ENCODE data around the gene ACTL6B. TPM values are rescaled to one million over a fixed set of nuclear protein-coding genes. Genes with fewer than 3 reads are reported as not detected.

ACTL6B gene
- total RNA-seq, 2 donors from 2014 or later = not detected

- Histone ChIP-seq H3K4me1 (ENCODE audit: control insufficient read depth in 1 of 2, low read depth in 2 of 2) (peaks cover 23 to 45% of the 10 kb centered on the region in 2 donors), H3K27ac (no peak overlapping the region), H3K4me3 (no peak overlapping the region), H3K9me3 (no peaks in the 10 kb centered on the region), H3K27me3 (replicated peaks; ENCODE audit: insufficient read depth) (no peaks in the 10 kb centered on the region), H3K36me3 (peaks cover 36% of the 10 kb centered on the region)
- no peak for TF ChIP-seq CTCF (IDR thresholded peaks at IDR 0.05)
- ATAC-seq (ENCODE audit: insufficient number of reproducible peaks, low FRiP score, low read depth) (no peak), DNase-seq (ENCODE audit: low spot score) (no peak)
Observed at GRCh38 chr7:100689230-100690135, 33.2 kb upstream of the ACTL6B start.

- H3K4me3 ChIP-seq = no peak overlapping the region
- peaks cover 46% of the 10 kb centered on the region for H3K36me3 ChIP-seq
- no peak for TF ChIP-seq CTCF (IDR thresholded peaks at IDR 0.05)
- ATAC-seq (ENCODE audit: insufficient number of reproducible peaks, low FRiP score, low read depth) = no peak
- DNase-seq (ENCODE audit: low spot score) = no peak
- no peak overlapping the region for H3K27ac ChIP-seq
- no peaks in the 10 kb centered on the region for H3K9me3 ChIP-seq
- H3K27me3 ChIP-seq (replicated peaks; ENCODE audit: insufficient read depth) = no peaks in the 10 kb centered on the region
- peaks cover 23 to 43% of the 10 kb centered on the region in 2 donors for H3K4me1 ChIP-seq (ENCODE audit: control insufficient read depth in 1 of 2, low read depth in 2 of 2)
Observed at GRCh38 chr7:100688326-100688860, 32.1 kb upstream of the ACTL6B start.

- no peak for DNase-seq (ENCODE audit: low spot score)
- Histone ChIP-seq H3K4me1 (ENCODE audit: control insufficient read depth in 1 of 2, low read depth in 2 of 2) (peaks cover 22 to 37% of the 10 kb centered on the region in 2 donors), H3K36me3 (peaks cover 51% of the 10 kb centered on the region), H3K27me3 (replicated peaks; ENCODE audit: insufficient read depth) (no peaks in the 10 kb centered on the region), H3K4me3 (no peak overlapping the region), H3K27ac (no peak overlapping the region), H3K9me3 (no peaks in the 10 kb centered on the region)
- ATAC-seq (ENCODE audit: insufficient number of reproducible peaks, low FRiP score, low read depth) = no peak
- TF ChIP-seq CTCF (IDR thresholded peaks at IDR 0.05) = no peak
Observed at GRCh38 chr7:100687751-100688300, 31.6 kb upstream of the ACTL6B start.

GRCh38 chr7:100687261-100687660, 31.0 kb upstream of the ACTL6B start:
- H3K27ac ChIP-seq = no peak overlapping the region
- no peak overlapping the region for H3K4me3 ChIP-seq
- DNase-seq (ENCODE audit: low spot score) (no peak), ATAC-seq (ENCODE audit: insufficient number of reproducible peaks, low FRiP score, low read depth) (no peak)
- no peaks in the 10 kb centered on the region for H3K27me3 ChIP-seq (replicated peaks; ENCODE audit: insufficient read depth)
- peaks cover 16 to 32% of the 10 kb centered on the region in 2 donors for H3K4me1 ChIP-seq (ENCODE audit: control insufficient read depth in 1 of 2, low read depth in 2 of 2)
- no peak for TF ChIP-seq CTCF (IDR thresholded peaks at IDR 0.05)
- H3K9me3 ChIP-seq = no peaks in the 10 kb centered on the region
- H3K36me3 ChIP-seq = peaks cover 57% of the 10 kb centered on the region

- Histone ChIP-seq H3K27ac (no peak overlapping the region), H3K4me3 (no peak overlapping the region), H3K27me3 (replicated peaks; ENCODE audit: insufficient read depth) (no peaks in the 10 kb centered on the region), H3K9me3 (no peaks in the 10 kb centered on the region), H3K4me1 (ENCODE audit: control insufficient read depth in 1 of 2, low read depth in 2 of 2) (peaks cover 12 to 27% of the 10 kb centered on the region in 2 donors), H3K36me3 (peaks cover 62% of the 10 kb centered on the region)
- ATAC-seq (ENCODE audit: insufficient number of reproducible peaks, low FRiP score, low read depth) (no peak), DNase-seq (ENCODE audit: low spot score) (no peak)
- no peak for TF ChIP-seq CTCF (IDR thresholded peaks at IDR 0.05)
Observed at GRCh38 chr7:100686822-100687211, 30.6 kb upstream of the ACTL6B start.
